ES-I3 (cell line): ENCODE measurements around the gene KRTAP10-2.

Source experiments
- H3K36me3 ChIP-seq: 2 replicates; pipeline ENCODE4 v1.6.1; 2013; ENCODE audit warnings: mild to moderate bottlenecking, low read length, control low read depth, moderate library complexity; ENCODE audit not compliant: insufficient read depth
- H3K4me1 ChIP-seq: 2 replicates; pipeline ENCODE4 v1.6.1; 2013; ENCODE audit warnings: mild to moderate bottlenecking, control low read depth, low read length; ENCODE audit not compliant: insufficient read depth
- H3K9ac ChIP-seq: 2 replicates; pipeline ENCODE4 v1.6.1; 2013; ENCODE audit warnings: low read depth, mild to moderate bottlenecking, low read length, moderate library complexity
- H3K9me3 ChIP-seq: 2 replicates; pipeline ENCODE4 v1.6.1; 2013; ENCODE audit warnings: mild to moderate bottlenecking, low read length, moderate library complexity; ENCODE audit not compliant: control insufficient read depth, insufficient read depth

KRTAP10-2 gene

DNA sequence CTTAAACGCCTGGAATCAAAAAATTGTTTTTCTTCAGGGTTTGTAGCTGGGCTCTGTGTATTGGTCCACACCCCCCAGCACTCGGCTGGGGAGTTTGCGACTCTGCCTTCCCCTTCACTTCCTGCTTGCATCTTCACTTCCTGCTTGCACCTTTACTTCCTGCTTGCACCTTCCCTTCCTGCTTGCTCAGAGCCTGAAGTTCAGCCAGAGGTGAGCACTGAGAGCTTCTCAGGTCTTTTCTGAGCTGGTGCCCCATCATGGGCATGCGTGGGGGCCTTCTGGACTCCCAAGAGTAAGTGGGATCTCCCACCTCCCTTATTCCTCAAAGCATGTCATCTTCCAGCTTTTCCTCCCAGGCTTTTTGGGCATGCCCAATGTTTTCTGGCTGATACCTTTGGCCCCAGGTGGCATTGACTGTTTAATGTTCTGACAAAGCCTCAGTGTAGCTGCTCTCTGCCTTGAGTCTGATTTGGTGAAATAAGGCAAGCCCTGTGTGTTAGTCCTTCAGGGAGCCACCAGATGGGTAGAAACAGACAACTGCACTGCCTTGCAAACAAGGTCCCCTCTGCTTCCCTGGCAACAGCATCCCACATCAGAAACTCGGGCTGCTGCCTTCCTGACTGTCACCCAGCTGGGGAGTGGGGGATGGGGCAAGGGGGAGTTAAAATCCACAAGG, 3.5 kb downstream of the KRTAP10-2 start:
- Histone ChIP-seq H3K9me3 (peaks cover 2% of the 10 kb centered on the region; the same call in 1 of the 2 replicates), H3K9ac (no peak overlapping the region), H3K36me3 (no peaks in the 10 kb centered on the region), H3K4me1 (peaks cover 23% of the 10 kb centered on the region)

DNA sequence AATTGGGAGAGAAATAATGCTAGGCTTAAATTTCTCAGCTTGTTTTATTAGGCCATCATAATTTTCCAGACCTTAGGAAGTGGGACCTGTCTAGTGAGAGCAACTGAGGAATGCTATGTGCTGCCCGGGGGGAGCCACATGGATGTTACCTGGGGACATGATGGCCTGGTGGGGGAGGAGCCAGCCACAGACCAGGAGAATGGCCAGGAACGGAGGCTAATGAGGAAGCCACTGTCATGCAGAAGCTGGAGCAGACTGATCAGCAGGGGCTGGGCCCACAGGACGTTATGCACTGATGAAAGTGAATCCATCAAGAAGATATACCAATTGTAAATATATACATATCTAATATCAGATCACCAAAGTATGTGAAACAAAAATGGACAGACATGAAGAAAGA, 6.7 kb downstream of the KRTAP10-2 start:
- Histone ChIP-seq H3K36me3 (no peaks in the 10 kb centered on the region), H3K9ac (no peak overlapping the region), H3K9me3 (peaks cover 7% of the 10 kb centered on the region), H3K4me1 (peaks cover 17% of the 10 kb centered on the region)

DNA sequence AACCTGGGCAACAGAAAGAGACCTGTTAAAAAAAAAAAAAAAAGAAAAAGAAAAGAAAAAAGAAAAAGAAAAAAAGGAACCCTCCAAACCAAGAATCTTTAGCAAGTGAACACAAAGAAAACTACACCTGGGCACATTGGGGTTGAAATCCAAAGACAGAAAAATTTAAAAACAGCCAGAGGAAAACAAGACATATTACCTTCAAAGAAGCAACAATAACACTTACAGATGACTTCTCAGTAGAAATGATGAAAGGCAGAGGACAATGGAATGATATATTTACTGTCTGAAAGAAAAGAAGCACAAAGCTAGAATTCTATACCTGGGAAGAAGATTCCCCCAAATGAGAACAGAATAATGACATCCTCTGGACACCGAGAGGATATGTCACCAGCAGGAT, 8.6 kb downstream of the KRTAP10-2 start:
- peaks cover 1% of the 10 kb centered on the region; the same call in 1 of the 2 replicates for H3K4me1 ChIP-seq
- H3K9me3 ChIP-seq, result peaks cover 7% of the 10 kb centered on the region
- no peaks in the 10 kb centered on the region for H3K36me3 ChIP-seq
- H3K9ac ChIP-seq, result no peak overlapping the region

GRCh38 chr21:44540741-44541288, 10.5 kb downstream of the KRTAP10-2 start:
- Histone ChIP-seq H3K9me3 (peaks cover 7% of the 10 kb centered on the region; the same call in 1 of the 2 replicates), H3K36me3 (no peaks in the 10 kb centered on the region), H3K9ac (no peak overlapping the region), H3K4me1 (no peaks in the 10 kb centered on the region)

GRCh38 chr21:44539991-44540666, 11.2 kb downstream of the KRTAP10-2 start, which contains the start of gene KRTAP10-1:
Gene KRTAP10-1 (minus strand): TSS chr21:44540195. CDS start chr21:44540150, 45 bp downstream.
- Histone ChIP-seq H3K4me1 (no peaks in the 10 kb centered on the region), H3K36me3 (no peaks in the 10 kb centered on the region), H3K9ac (no peak within 1 kb of the TSS), H3K9me3 (peaks cover 7% of the 10 kb centered on the region; the same call in 1 of the 2 replicates)

DNA sequence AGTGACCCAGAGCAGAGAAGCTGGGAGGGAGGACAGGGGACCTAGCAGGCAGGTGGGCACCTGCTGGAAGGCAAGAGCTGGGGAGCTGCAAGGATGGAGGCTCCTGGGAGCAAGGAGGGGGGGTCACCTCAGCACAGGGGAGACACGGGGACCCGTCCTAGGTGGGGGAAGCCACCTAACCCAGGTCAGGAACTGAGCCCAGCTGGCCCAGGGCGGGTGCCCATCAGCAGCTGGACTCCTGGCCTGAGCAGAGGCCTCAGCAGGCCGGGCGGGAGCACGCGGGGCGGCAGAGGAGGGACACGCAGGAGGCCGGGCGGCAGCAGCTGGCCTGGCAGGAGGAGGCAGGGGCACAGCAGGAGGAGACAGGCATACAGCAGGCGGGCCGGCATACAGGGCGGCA, 12.3 kb downstream of the KRTAP10-2 start:
- H3K9me3 ChIP-seq, result peaks cover 7% of the 10 kb centered on the region; the same call in 1 of the 2 replicates
- H3K36me3 ChIP-seq, result no peaks in the 10 kb centered on the region
- H3K9ac ChIP-seq, result no peak overlapping the region
- H3K4me1 ChIP-seq, result no peaks in the 10 kb centered on the region

DNA sequence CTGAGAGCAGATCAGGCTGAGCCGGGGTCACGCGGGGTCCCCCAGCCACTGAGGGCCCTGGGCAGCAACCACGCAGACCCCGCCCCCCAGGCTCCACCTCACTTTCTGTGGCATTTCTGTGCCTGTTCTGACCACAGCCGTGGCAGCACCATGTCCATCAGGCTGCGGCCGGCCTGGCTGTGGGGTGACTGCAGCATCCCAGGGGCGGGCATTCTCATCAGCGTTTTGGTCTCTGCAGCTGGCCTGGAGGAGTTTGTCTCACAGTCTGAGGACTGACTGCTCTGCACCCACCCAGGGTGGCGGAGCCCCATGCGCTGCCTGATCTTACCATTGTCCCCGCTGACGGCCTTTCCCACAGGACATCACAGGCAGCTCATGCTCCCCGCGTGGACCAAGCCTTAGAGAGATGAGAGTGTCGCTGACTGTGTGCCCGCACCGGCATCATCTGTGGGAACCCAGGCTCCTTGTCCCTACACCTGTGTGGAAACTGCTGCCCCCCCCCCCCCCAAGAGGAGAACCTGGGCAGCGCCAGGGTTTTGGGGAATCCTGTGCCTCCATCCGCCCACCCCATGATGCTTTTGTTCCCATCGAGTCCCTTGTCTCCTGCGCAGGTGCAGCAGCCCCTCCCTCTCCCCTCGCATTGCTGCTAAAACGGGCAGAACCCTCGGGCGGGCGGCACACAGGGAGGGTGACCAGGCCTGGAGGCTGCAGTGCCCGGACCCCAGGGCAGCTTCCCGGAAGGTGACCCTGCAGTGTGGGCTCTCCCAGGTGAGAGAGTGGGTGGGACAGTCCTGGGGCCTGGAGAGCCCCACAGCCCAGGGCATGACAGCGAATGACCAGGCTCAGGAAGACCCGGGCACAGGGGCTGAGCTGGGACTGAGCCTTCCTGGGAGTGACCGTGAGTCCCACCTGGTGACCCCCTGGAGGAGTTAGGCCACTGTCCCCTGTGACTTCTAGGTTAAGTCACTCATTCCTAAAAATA, 13.1 kb downstream of the KRTAP10-2 start:
- no peaks in the 10 kb centered on the region for H3K4me1 ChIP-seq
- no peaks in the 10 kb centered on the region for H3K36me3 ChIP-seq
- H3K9ac ChIP-seq, result no peak overlapping the region
- H3K9me3 ChIP-seq, result peaks cover 5% of the 10 kb centered on the region; the same call in 1 of the 2 replicates

- Histone ChIP-seq H3K36me3 (no peaks in the 10 kb centered on the region), H3K4me1 (no peaks in the 10 kb centered on the region), H3K9me3 (no peaks in the 10 kb centered on the region), H3K9ac (no peak overlapping the region)
These were observed 15.3 kb downstream of the KRTAP10-2 start for GRCh38 chr21:44535963-44536362.

GRCh38 chr21:44534688-44535087, 16.6 kb downstream of the KRTAP10-2 start:
- no peaks in the 10 kb centered on the region for H3K4me1 ChIP-seq
- no peak overlapping the region for H3K9ac ChIP-seq
- H3K9me3 ChIP-seq, result no peaks in the 10 kb centered on the region
- H3K36me3 ChIP-seq, result no peaks in the 10 kb centered on the region

- no peaks in the 10 kb centered on the region for H3K36me3 ChIP-seq
- H3K9ac ChIP-seq, result no peak overlapping the region
- H3K9me3 ChIP-seq, result no peaks in the 10 kb centered on the region
- no peaks in the 10 kb centered on the region for H3K4me1 ChIP-seq
These were observed 17.2 kb downstream of the KRTAP10-2 start for GRCh38 chr21:44533891-44534627.

DNA sequence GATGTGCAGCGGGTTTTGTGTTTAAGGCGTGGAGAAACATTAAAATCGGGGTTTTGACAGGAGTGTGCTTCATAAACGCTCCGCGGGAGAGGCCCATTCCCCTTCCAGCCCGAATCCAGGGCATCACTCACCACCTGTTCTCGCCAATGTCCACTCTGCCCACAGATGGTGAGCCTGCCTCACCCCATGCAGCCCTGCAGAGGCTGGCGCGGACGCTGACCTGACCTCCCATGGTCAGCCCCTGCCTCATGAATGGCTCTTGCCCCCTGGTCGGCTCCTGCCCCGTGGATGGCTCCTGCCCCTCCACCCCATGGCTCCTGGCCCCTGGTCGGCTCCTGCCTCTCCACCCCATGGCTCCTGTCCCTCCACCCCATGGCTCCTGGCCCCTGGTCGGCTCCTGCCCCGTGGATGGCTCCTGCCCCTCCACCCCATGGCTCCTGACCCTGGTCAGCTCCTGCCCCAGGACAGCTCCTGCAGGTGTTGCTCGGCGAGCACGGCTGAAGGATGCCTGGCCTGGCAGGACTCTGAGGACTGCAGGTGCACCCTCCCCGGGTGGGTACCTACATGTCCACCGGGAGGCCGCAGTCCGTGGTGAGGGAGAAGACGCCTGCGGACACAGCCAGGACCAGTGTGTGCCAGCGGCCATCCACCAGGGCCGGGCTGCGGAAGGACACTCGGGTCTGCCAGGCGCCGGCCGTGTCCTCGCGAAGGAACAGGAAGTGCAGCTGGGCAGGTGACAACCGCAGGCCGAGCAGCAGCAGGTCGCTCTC, 18.0 kb downstream of the KRTAP10-2 start:
- Histone ChIP-seq H3K9me3 (no peaks in the 10 kb centered on the region), H3K4me1 (no peaks in the 10 kb centered on the region), H3K9ac (no peak overlapping the region), H3K36me3 (no peaks in the 10 kb centered on the region)

GRCh38 chr21:44532712-44533111, 18.6 kb downstream of the KRTAP10-2 start:
- Histone ChIP-seq H3K4me1 (no peaks in the 10 kb centered on the region), H3K9ac (no peak overlapping the region), H3K36me3 (no peaks in the 10 kb centered on the region), H3K9me3 (no peaks in the 10 kb centered on the region)
